HG03521 (cell line): Measurements from ENCODE around the gene CLCN3.
"Not testable (repeated sequence)": the region's sequence is repeated elsewhere in the genome, so short reads cannot be mapped to it uniquely, and the experiment has no call there.

Source experiments
- ATAC-seq: cut with Tn5 transposase; IDR thresholded peaks from one replicate; pipeline ENCODE4 v1.9.1; 2021; ENCODE audit warnings: mild to moderate bottlenecking, moderate library complexity; ENCODE audit not compliant: unreplicated experiment

The CLCN3 gene

DNA sequence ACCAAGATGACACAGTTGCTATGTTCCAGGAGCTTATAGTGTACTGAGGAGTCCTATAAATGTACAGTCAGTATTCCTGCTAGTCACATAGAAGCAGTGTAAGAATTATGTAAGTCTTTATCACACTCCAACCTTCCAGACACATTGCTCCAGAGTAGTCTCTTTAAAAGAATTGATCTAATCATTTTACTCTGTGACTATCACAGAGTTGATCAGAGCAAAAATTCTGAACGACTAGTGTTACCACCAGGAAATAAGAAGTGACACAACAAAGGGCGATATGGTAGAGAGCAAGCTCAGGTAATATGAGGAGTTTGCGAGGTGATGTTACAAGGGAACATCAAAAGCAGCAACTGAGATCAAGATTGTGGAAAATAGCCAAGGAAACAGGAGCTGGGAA is 146.4 kb downstream of the CLCN3 start:
- ATAC-seq, result no peak

DNA sequence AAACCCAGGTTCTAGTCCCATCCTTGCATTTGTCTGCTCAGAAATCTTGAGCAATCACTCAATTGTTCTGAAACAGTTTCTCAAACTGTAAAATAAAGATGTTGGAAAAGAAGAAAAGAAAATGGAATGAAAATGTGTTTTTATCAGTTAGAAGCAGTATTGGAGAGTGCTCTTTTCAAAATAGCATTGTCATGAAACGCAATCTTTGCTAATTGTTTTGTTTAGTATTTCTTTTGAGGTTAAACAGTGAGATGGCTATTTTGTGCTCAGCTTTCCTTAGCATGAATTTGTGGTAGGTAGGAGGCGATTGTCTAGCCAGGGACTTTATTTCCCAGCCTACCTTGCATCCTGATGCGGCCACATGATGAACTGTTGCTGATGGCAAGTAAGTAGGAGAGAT is 148.0 kb downstream of the CLCN3 start:
- no peak for ATAC-seq

DNA sequence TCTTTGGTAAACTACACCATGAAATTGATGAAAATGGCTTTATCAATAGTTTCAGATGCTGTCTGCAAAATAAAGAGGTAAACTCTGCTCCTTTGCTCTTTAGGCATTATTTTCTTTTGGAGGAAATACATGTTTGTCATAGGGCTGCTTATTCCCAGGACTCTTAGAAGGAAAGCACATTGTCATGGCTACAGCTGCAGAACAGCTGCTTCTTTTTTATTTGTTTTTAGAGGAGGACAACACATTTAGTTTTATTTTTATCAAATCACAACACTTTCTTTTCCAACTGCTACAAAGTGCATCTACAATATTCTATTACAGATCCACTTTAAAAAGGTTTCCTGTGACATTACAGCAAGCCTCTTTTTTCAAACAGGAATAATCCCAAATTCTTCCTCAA is 150.0 kb downstream of the CLCN3 start:
- ATAC-seq, result no peak

DNA sequence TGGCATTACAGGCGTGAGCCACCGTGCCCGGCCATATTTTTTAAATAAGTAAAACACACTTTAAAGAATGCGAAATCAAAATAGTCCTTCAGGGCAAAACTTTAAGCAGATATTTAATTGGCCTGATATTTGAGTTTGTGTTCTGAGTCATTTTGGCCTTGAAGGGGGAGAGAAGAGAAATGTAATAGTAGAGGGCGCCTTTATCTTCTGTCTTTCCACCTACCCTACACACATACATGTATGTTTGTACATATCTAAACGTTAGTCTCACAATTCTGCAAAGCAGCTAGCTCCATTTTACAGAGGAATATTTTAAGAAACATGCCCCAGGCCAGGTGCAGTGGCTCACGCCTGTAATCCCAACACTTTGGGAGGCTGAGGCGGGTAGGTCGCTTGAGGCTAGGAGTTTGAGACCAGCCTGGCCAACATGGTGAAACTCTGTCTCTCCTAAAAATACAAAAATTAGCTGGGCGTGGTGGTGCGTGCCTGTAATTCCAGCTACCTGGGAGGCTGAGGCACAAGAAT is 151.2 kb downstream of the CLCN3 start:
- ATAC-seq, result not testable (repeated sequence)
